Stomach (tissue), 9 donors: Measurements from ENCODE around the gene EIF1AD. TPM values are rescaled to one million over a fixed set of nuclear protein-coding genes. Genes with fewer than 3 reads are reported as not detected.

Source experiments
- DNase-seq, 2 donors: peaks; one replicate each; pipeline versions ENCODE4 v3.0.0 to v3.0.0-alpha.2; 2013 to 2019
- H3K27ac ChIP-seq, 5 donors: fragments of 200-600 bp in 4 of 5; sonication (generic) in 4 of 5; one replicate each; pipeline ENCODE4 v1.5.1; 2013 to 2019; ENCODE audit warnings: mild to moderate bottlenecking in 1 of 5, moderate library complexity in 1 of 5
- H3K27me3 ChIP-seq, 3 donors: fragments of 200-600 bp; sonication (generic); one replicate each; pipeline ENCODE4 v1.5.1; 2017 to 2019; ENCODE audit warnings: mixed run types in 1 of 3
- H3K36me3 ChIP-seq, 4 donors: fragments of 200-600 bp; sonication (generic); 1 replicate in 3 of 4; 2 replicates in 1 of 4; pipeline ENCODE4 v1.5.1; 2016 to 2019
- H3K4me1 ChIP-seq, 4 donors: fragments of 200-600 bp; sonication (generic); one replicate each; pipeline ENCODE4 v1.5.1; 2016 to 2019
- H3K4me3 ChIP-seq, 4 donors: fragments of 200-600 bp; sonication (generic) in 3 of 4; one replicate each; pipeline ENCODE4 v1.5.1; 2016 to 2019; ENCODE audit warnings: mild to moderate bottlenecking in 1 of 4
- H3K9me3 ChIP-seq, 4 donors: fragments of 200-600 bp; sonication (generic); one replicate each; pipeline ENCODE4 v1.5.1; 2016 to 2019
- CTCF ChIP-seq, 7 experiments: fragments of 450-650 bp in 4 of 7; fragments of 200-600 bp in 3 of 7; sonication (generic) in 3 of 7; IDR thresholded peaks; one replicate each; pipeline ENCODE4 v1.5.1; 2016 to 2019; ENCODE audit warnings: antibody characterized with exemption in 7 of 7, control low read depth in 2 of 7, mild to moderate bottlenecking in 1 of 7
- EP300 ChIP-seq: sonication (generic); formaldehyde crosslinking; IDR thresholded peaks from one replicate; pipeline ENCODE4 v1.6.1; 2017; ENCODE audit warnings: antibody characterized with exemption
- POLR2A ChIP-seq, 4 donors: fragments of 450-650 bp; IDR thresholded peaks; one replicate each; pipeline ENCODE4 v1.6.1; 2016; ENCODE audit warnings: antibody characterized with exemption in 4 of 4, control low read depth in 2 of 4, mild to moderate bottlenecking in 1 of 4, moderate library complexity in 1 of 4
- POLR2AphosphoS5 ChIP-seq, 3 donors: sonication (generic); formaldehyde crosslinking; IDR thresholded peaks; one replicate each; pipeline ENCODE4 v1.6.1; 2016; ENCODE audit warnings: antibody characterized with exemption in 3 of 3
- WGBS, 5 donors: extraction: QIAGEN DNeasy Blood & Tissue Kit in 3 of 5; methylation state at CpG; one replicate each; pipeline versions ENCODE4 v1.1.5 to v1.1.7; 2013 to 2018; 5-methylcytosine and 5-hydroxymethylcytosine counted together
- intact Hi-C: fragments of 100-400 bp; cut with DNase I; formaldehyde crosslinking; loops from one replicate; pipeline ENCODE4 v1.15.1; 2023; ENCODE audit warnings: low total_unique reads
- polyA plus RNA-seq, 3 donors: library from polyadenylated mRNA; stranded (reverse); fragments of 200-250 nt; gene quantifications; one replicate each; pipeline ENCODE4 v1.2.3, GENCODE V29; 2013
- total RNA-seq, 5 donors: library from RNA; depleted of rRNA; stranded (reverse); fragments of >200 nt; gene quantifications; one replicate each; pipeline versions ENCODE4 v1.1.0 to v1.2.3, GENCODE V29; 2014 to 2016
- donor health status: healthy with polysubstance abuse.
- donor health status: Bipolar disorder and iron deficiency.
- donor health status: healthy.

Gene EIF1AD
- total and polyA plus RNA-seq, 8 donors = 3.8 to 26.1 (median 13.1) TPM; not detected in 1

GRCh38 chr11:66020212-66020611, 18.3 kb upstream of the EIF1AD start:
- no peak overlapping the region for H3K4me3 ChIP-seq
- H3K9me3 ChIP-seq = no peaks in the 10 kb centered on the region
- WGBS, 5 donors = 65 to 76% (median 75%) methylated on average over 8 of the region's 8 CpGs
- H3K36me3 ChIP-seq = no peaks in the 10 kb centered on the region
- H3K27me3 ChIP-seq = peaks cover 0 to 10% (median 0%) of the 10 kb centered on the region in 3 donors
- intact Hi-C loops = no loop called here
- no peak overlapping the region for H3K27ac ChIP-seq
- TF ChIP-seq CTCF (IDR thresholded peaks at IDR 0.05) = no peak
- TF ChIP-seq POLR2A (IDR thresholded peaks at IDR 0.05) = no peak
- TF ChIP-seq POLR2AphosphoS5 (IDR thresholded peaks at IDR 0.05) = no peak
- TF ChIP-seq EP300 = no peak
- DNase-seq = no peak
- peaks cover 3 to 23% (median 13%) of the 10 kb centered on the region in 4 donors for H3K4me1 ChIP-seq

GRCh38 chr11:66017321-66017720, 15.4 kb upstream of the EIF1AD start:
- no peak overlapping the region for H3K27ac ChIP-seq
- no peak for TF ChIP-seq EP300
- TF ChIP-seq POLR2AphosphoS5 (IDR thresholded peaks at IDR 0.05) = no peak
- TF ChIP-seq CTCF (IDR thresholded peaks at IDR 0.05) = no peak
- TF ChIP-seq POLR2A (IDR thresholded peaks at IDR 0.05) = no peak
- H3K4me3 ChIP-seq = no peak overlapping the region
- no peaks in the 10 kb centered on the region for H3K9me3 ChIP-seq
- WGBS, 5 donors = 63 to 75% (median 71%) methylated on average over 4 of the region's 4 CpGs
- no peak for DNase-seq
- peaks cover 2 to 23% (median 10%) of the 10 kb centered on the region in 4 donors for H3K4me1 ChIP-seq
- H3K27me3 ChIP-seq = peaks cover 0 to 18% (median 10%) of the 10 kb centered on the region in 3 donors
- no peaks in the 10 kb centered on the region for H3K36me3 ChIP-seq
- intact Hi-C loops = no loop called here

- Histone ChIP-seq H3K27me3 (peaks cover 0 to 24% (median 16%) of the 10 kb centered on the region in 3 donors), H3K9me3 (no peaks in the 10 kb centered on the region), H3K4me1 (peaks cover 2 to 23% (median 8%) of the 10 kb centered on the region in 4 donors), H3K36me3 (no peaks in the 10 kb centered on the region), H3K4me3 (no peak overlapping the region), H3K27ac (no peak overlapping the region)
- intact Hi-C loops = no loop called here
- DNase-seq = no peak
- TF ChIP-seq CTCF (IDR thresholded peaks at IDR 0.05) = no peak
- no peak for TF ChIP-seq POLR2A (IDR thresholded peaks at IDR 0.05)
- TF ChIP-seq EP300 = no peak
- WGBS, 5 donors = 78 to 92% (median 86%) methylated on average over 3 to 10 of the region's 10 CpGs
Observed at GRCh38 chr11:66016793-66017177, 14.8 kb upstream of the EIF1AD start.

DNA sequence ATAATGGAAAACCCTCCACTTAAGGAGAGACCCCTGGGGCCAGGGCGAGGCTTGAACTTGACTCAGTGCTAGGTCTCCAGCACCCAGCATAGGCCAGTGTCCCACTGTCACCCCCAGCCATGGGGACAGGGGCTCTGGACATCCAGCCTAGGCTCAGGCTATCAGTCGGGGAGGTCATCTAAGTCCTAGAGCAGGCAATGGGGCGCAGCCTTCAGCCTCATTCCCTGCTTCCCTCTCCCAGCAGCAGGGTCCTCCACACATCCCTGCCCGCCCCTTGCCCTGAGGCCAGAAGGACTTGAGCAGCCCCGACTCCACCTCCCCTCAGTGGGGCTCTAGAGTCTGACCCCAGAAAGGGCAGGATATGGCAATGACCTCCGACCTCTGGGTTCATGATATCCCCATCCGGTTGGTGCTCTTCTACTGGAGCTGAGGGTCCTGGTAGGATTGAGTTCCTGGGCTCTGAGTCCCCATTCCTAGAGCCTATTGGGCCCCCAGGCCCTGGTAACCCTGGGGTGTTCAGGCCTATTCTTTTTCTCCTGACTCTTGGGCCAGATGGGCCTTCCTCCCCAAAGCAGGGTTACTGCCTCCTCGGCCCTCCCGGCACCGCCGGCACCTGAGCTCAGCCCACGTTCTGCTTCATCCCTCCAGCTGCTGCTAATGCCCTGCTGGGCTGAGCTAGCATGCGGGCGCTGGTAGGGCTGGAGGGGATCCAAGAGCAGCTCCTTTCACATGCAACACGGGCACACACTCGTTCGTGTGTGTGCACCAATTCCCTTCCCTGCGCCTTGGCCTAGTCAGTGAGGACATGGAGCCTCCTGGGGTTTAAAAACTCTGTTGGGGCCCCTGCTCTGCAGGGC, 14.2 kb upstream of the EIF1AD start:
- Histone ChIP-seq H3K36me3 (no peaks in the 10 kb centered on the region), H3K27me3 (peaks cover 0 to 30% (median 21%) of the 10 kb centered on the region in 3 donors), H3K9me3 (no peaks in the 10 kb centered on the region), H3K4me1 (peaks cover 0 to 22% (median 12%) of the 10 kb centered on the region in 4 donors), H3K4me3 (no peak overlapping the region), H3K27ac (no peak overlapping the region)
- DNase-seq = no peak
- TF ChIP-seq CTCF (IDR thresholded peaks at IDR 0.05) = no peak
- no peak for TF ChIP-seq POLR2AphosphoS5 (IDR thresholded peaks at IDR 0.05)
- no peak for TF ChIP-seq EP300
- TF ChIP-seq POLR2A (IDR thresholded peaks at IDR 0.05) = no peak
- WGBS, 5 donors = 73 to 83% (median 78%) methylated on average over 15 to 18 of the region's 18 CpGs
- intact Hi-C loops = no loop called here
